SH-SY5Y (cell line): ENCODE measurements around the gene MAP3K5.

ENCODE experiments used
- GATA2 ChIP-seq: IDR thresholded peaks from 2 replicates; pipeline ENCODE4 v1.6.1; 2011; ENCODE audit warnings: mild to moderate bottlenecking, low read depth, low read length
- GATA3 ChIP-seq: IDR thresholded peaks from 2 replicates; pipeline ENCODE4 v1.6.1; 2011; ENCODE audit warnings: low read depth, mild to moderate bottlenecking, low read length, moderate library complexity

DNA sequence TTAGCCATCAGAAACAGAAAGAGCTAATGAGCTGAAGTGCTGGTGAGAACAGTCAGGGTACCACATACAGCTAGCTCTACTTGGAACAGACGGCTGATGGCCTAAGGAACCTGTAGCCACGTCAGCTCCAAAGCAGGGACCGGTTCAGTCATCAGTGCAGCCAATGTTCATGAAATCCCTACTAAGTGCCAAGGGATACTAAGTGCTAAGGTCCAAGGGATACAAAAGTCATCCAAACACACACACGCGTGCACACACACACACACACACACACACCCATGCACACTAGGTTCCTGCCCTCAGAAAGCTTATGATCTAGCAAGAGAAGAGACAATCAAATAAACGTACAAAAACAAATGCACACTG, 53.6 kb downstream of the MAP3K5 start:
- no peak for TF ChIP-seq GATA2
- no peak for TF ChIP-seq GATA3
